Measurements from ENCODE around the gene NEGR1. TPM values are rescaled to one million over a fixed set of nuclear protein-coding genes. Genes with fewer than 3 reads are reported as not detected.

The NEGR1 gene
- total and polyA plus RNA-seq, 2 donors (not counting 3 experiments of a cell fraction or from before 2014, with no cell fraction given), result 6.8 to 21.8 TPM

DNA sequence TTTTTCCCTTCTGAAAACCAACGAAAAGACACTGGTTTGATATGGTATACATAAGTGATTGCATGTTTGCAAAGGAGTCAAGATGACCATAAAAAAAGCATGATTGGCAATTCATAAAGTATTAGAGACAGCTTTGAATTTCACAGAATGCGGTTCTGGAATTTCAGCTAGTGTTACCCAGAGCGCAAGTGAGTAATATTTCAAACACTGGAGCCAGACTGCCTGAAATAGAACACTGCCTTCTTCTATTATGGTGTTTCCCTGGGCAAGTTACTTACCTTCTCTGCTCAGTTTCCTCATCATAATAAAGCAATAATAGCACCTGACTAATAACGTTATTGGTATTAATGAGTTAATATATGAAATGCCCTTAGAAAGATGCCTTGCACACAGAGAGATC, 54.7 kb downstream of the NEGR1 start:
- no TSS peak for BruUV-seq (replicated peaks)
- peaks cover 10% of the 10 kb centered on the region for H3K4me1 ChIP-seq (ENCODE audit: control insufficient read depth, extremely low read depth, insufficient read depth, low read length)
- H3K36me3 ChIP-seq (ENCODE audit: control insufficient read depth in 2 of 2, extremely low read depth in 1 of 2, insufficient read depth in 2 of 2, low read length in 2 of 2), result no peaks in the 10 kb centered on the region
- no peak overlapping the region for H3K4me3 ChIP-seq (replicated peaks in 1 of 3; ENCODE audit: insufficient read depth in 1 of 3, low read depth in 1 of 3, low read length in 3 of 3)
- no peaks in the 10 kb centered on the region for H3K27me3 ChIP-seq (ENCODE audit: control insufficient read depth in 2 of 2, insufficient read depth in 2 of 2, low read length in 2 of 2)
- no peak for DNase-seq (ENCODE audit: low read depth, low spot score)
- no peaks in the 10 kb centered on the region for H3K9me1 ChIP-seq (replicated peaks; ENCODE audit: control insufficient read depth, extremely low read depth, insufficient read depth, low read length)
- POLR2A ChIA-PET, result no interaction called here
- no peak overlapping the region for H3K4me2 ChIP-seq (ENCODE audit: insufficient read depth, low read length)
- H3K27ac ChIP-seq (ENCODE audit: insufficient read depth, low read depth, low read length), result no peak overlapping the region
- H4K20me1 ChIP-seq (replicated peaks; ENCODE audit: control insufficient read depth, extremely low read depth, insufficient read depth, low read length), result no peaks in the 10 kb centered on the region
- no peak overlapping the region for H2AFZ ChIP-seq (ENCODE audit: low read depth, low read length)
- dilution Hi-C loops (cut with MboI; ENCODE audit: extremely low pct_ligation_motif_present, low sequenced_read_pairs), result no loop called here
- intact Hi-C loops (cut with micrococcal nuclease), result no loop called here
- H3K9ac ChIP-seq (replicated peaks; ENCODE audit: extremely low read depth, insufficient read depth, low read length), result no peak overlapping the region
- FAIRE-seq, result no peak
- H3K79me2 ChIP-seq (ENCODE audit: control insufficient read depth, insufficient read depth, low read length), result peaks cover 4% of the 10 kb centered on the region
- CTCF ChIA-PET, result no interaction called here
- TF ChIP-seq FOS (IDR thresholded peaks at IDR 0.05; ENCODE audit: borderline replicate concordance, insufficient read depth, low read length), result no peak
- TF ChIP-seq POLR2A (IDR thresholded peaks at IDR 0.05; ENCODE audit: low read depth, low read length), result no peak
- no peak for TF ChIP-seq EZH2 (IDR thresholded peaks at IDR 0.05; ENCODE audit: borderline replicate concordance, low read depth, low read length, severe bottlenecking)
- no peak for TF ChIP-seq GATA2 (IDR thresholded peaks at IDR 0.05; ENCODE audit: insufficient read depth, insufficient read length, low read depth, low read length)
- TF ChIP-seq, protein P1, sequence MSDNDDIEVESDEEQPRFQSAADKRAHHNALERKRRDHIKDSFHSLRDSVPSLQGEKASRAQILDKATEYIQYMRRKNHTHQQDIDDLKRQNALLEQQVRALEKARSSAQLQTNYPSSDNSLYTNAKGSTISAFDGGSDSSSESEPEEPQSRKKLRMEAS (IDR thresholded peaks at IDR 0.05; ENCODE audit: insufficient read depth, insufficient read length), result no peak
- TF ChIP-seq, protein P2, sequence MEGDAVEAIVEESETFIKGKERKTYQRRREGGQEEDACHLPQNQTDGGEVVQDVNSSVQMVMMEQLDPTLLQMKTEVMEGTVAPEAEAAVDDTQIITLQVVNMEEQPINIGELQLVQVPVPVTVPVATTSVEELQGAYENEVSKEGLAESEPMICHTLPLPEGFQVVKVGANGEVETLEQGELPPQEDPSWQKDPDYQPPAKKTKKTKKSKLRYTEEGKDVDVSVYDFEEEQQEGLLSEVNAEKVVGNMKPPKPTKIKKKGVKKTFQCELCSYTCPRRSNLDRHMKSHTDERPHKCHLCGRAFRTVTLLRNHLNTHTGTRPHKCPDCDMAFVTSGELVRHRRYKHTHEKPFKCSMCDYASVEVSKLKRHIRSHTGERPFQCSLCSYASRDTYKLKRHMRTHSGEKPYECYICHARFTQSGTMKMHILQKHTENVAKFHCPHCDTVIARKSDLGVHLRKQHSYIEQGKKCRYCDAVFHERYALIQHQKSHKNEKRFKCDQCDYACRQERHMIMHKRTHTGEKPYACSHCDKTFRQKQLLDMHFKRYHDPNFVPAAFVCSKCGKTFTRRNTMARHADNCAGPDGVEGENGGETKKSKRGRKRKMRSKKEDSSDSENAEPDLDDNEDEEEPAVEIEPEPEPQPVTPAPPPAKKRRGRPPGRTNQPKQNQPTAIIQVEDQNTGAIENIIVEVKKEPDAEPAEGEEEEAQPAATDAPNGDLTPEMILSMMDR (IDR thresholded peaks at IDR 0.05; ENCODE audit: extremely low read depth in 1 of 2, insufficient read depth in 1 of 2, low read depth in 1 of 2, low read length in 2 of 2), result no peak
- TF ChIP-seq POLR2AphosphoS5 (IDR thresholded peaks at IDR 0.05; ENCODE audit: insufficient read depth, low read depth, low read length), result no peak
- no peak for TF ChIP-seq MYC (IDR thresholded peaks at IDR 0.05; ENCODE audit: low read depth, low read length)
- TF ChIP-seq JUN (IDR thresholded peaks at IDR 0.05; ENCODE audit: borderline replicate concordance, insufficient read depth, insufficient read length, low read depth), result no peak
- no peaks in the 10 kb centered on the region for H3K9me3 ChIP-seq (replicated peaks; ENCODE audit: control insufficient read depth, insufficient read depth, low read length)
